Measurements from ENCODE around the gene SLC11A2. TPM values are rescaled to one million over a fixed set of nuclear protein-coding genes. Genes with fewer than 3 reads are reported as not detected.

The SLC11A2 gene
- total and polyA plus RNA-seq, 2 of the 13 experiments (the other 11 are each of a cell fraction or from before 2014, with no cell fraction given): 71.7 to 77.0 TPM

DNA sequence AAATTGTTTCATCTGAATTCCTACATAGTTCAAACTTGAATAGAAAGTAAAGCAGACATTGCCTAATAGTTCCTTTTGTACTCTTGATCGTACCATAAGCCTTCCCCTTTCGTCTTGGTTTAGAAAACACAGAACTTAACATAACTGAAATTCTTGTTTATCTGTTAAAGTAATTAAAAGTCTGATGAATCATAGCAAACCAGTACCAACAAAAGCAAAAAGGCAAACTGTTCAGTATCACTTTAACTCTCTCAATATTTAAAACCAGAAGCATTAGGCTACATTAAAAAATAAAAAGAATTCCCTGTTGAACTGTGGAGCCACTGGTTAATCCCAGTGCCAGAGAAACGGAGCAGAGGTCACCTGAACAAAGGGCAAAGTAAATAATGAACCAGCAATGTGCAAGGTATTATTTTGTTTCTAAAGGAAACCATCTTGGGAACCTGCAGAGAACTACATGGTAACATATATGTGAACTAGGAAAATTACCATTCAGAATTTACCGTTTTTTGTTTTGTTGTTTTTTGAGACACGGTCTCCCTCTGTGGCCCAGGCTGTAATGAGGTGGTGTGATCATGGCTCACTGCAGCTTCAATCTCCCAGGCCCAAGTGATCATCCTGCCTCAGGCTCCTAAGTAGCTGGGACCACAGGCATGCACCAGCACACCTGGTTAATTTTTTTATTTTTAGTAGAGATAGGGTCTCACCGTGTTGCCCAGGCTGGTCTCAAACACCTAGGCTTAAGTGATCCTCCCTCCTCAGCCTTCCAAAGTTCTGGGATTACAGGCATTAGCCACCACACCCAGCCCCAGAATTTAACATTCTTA lies 91.0 kb downstream of the SLC11A2 start (continued):
- TF ChIP-seq, protein P1, sequence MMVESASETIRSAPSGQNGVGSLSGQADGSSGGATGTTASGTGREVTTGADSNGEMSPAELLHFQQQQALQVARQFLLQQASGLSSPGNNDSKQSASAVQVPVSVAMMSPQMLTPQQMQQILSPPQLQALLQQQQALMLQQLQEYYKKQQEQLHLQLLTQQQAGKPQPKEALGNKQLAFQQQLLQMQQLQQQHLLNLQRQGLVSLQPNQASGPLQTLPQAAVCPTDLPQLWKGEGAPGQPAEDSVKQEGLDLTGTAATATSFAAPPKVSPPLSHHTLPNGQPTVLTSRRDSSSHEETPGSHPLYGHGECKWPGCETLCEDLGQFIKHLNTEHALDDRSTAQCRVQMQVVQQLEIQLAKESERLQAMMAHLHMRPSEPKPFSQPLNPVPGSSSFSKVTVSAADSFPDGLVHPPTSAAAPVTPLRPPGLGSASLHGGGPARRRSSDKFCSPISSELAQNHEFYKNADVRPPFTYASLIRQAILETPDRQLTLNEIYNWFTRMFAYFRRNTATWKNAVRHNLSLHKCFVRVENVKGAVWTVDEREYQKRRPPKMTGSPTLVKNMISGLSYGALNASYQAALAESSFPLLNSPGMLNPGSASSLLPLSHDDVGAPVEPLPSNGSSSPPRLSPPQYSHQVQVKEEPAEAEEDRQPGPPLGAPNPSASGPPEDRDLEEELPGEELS (CRISPR knock-in tag; IDR thresholded peaks at IDR 0.05): no peak; the same call in 1 of the 2 replicates
- no peak for TF ChIP-seq AKAP8 (CRISPR knock-in tag; IDR thresholded peaks at IDR 0.05)
- TF ChIP-seq PAXIP1 (CRISPR knock-in tag; conservative IDR thresholded peaks at IDR 0.05): peak; percentile 86
- no peak for TF ChIP-seq CREB1 (IDR thresholded peaks at IDR 0.05)
- TF ChIP-seq CREB1 (CRISPR knock-in tag; IDR thresholded peaks at IDR 0.05): peak; percentile 43; the same call in 1 of the 2 replicates
- no peak for TF ChIP-seq RNF2 (conservative IDR thresholded peaks at IDR 0.05; ENCODE audit: low read depth)
- TF ChIP-seq YY1 (IDR thresholded peaks at IDR 0.05; ENCODE audit: insufficient read depth, insufficient replicate concordance, low read depth, low read length): peak; percentile 37
- no peak for TF ChIP-seq RFX1 (IDR thresholded peaks at IDR 0.05)
- no peak for TF ChIP-seq NONO (IDR thresholded peaks at IDR 0.05)
- peak; percentile 37; the same call in 1 of the 2 replicates for TF ChIP-seq NONO (CRISPR knock-in tag; conservative IDR thresholded peaks at IDR 0.05)
- TF ChIP-seq MZF1 (CRISPR knock-in tag; IDR thresholded peaks at IDR 0.05; ENCODE audit: borderline replicate concordance): no peak
- no peak for TF ChIP-seq KAT2B (IDR thresholded peaks at IDR 0.05; ENCODE audit: borderline replicate concordance, low read depth, low read length)
- TF ChIP-seq ZEB1 (IDR thresholded peaks at IDR 0.05; ENCODE audit: insufficient replicate concordance, low read depth): no peak
- TF ChIP-seq SYNCRIP (IDR thresholded peaks at IDR 0.05; ENCODE audit: insufficient read depth, low read depth, low read length): no peak
- TF ChIP-seq ZNF264 (CRISPR knock-in tag; IDR thresholded peaks at IDR 0.05): no peak
- no peak for TF ChIP-seq TERF1 (CRISPR knock-in tag; IDR thresholded peaks at IDR 0.05)
- TF ChIP-seq, protein P2, sequence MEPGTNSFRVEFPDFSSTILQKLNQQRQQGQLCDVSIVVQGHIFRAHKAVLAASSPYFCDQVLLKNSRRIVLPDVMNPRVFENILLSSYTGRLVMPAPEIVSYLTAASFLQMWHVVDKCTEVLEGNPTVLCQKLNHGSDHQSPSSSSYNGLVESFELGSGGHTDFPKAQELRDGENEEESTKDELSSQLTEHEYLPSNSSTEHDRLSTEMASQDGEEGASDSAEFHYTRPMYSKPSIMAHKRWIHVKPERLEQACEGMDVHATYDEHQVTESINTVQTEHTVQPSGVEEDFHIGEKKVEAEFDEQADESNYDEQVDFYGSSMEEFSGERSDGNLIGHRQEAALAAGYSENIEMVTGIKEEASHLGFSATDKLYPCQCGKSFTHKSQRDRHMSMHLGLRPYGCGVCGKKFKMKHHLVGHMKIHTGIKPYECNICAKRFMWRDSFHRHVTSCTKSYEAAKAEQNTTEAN (CRISPR knock-in tag; conservative IDR thresholded peaks at IDR 0.05): no peak
- peak in 1 of 2 experiments; percentile 41; a peak in 1 of 4 replicates for TF ChIP-seq EP300 (IDR thresholded peaks at IDR 0.05; ENCODE audit: low read depth in 2 of 2, low read length in 2 of 2)
- TF ChIP-seq EP300 (CRISPR knock-in tag; IDR thresholded peaks at IDR 0.05; ENCODE audit: borderline replicate concordance): no peak
- TF ChIP-seq ZMYM3 (CRISPR knock-in tag; IDR thresholded peaks at IDR 0.05): no peak
- no peak for TF ChIP-seq ARHGAP35 (CRISPR knock-in tag; IDR thresholded peaks at IDR 0.05; ENCODE audit: borderline replicate concordance)
- TF ChIP-seq RXRB (CRISPR knock-in tag; IDR thresholded peaks at IDR 0.05; ENCODE audit: borderline replicate concordance): peak; percentile 70; the same call in 1 of the 2 replicates
- no peak for TF ChIP-seq ZNF224 (CRISPR knock-in tag; IDR thresholded peaks at IDR 0.05)

Data from HepG2 (cell line).